OCI-LY7 (cell line): Measurements from ENCODE around the gene MYF5. TPM values are rescaled to one million over a fixed set of nuclear protein-coding genes. Genes with fewer than 3 reads are reported as not detected.

Experiments
- BruUV-seq: library from RNA; stranded (reverse); fragments of 400-500 nt; replicated peaks from 2 replicates; lab custom pipeline; 2021; lab: Mats Ljungman, UMichigan
- CTCF ChIA-PET: fragments of 300-600 bp; sonication (Branson Sonifier 250); formaldehyde crosslinking; loops from one replicate; lab custom pipeline; 2022; ENCODE audit warnings: antibody characterized with exemption; ENCODE audit not compliant: unreplicated experiment; lab: Charles Lee
- POLR2A ChIA-PET: fragments of 300-600 bp; sonication (Branson Sonifier 250); formaldehyde crosslinking; loops from one replicate; lab custom pipeline; 2022; ENCODE audit warnings: antibody characterized with exemption; lab: Charles Lee
- DNase-seq: peaks from one replicate; pipeline ENCODE4 v3.0.0-alpha.2; 2015; ENCODE audit warnings: low spot score
- H2AFZ ChIP-seq: fragments of 200-600 bp; sonication (generic), shearing (Covaris generic); 2 replicates; pipeline ENCODE4 v1.6.1; 2014; ENCODE audit warnings: mild to moderate bottlenecking, antibody characterized with exemption, low read length, moderate library complexity
- H3K27ac ChIP-seq: fragments of 200-600 bp; sonication (generic); 2 replicates; pipeline ENCODE4 v1.5.1; 2014; ENCODE audit warnings: mixed run types, low read depth, mild to moderate bottlenecking, moderate library complexity, low read length, inconsistent platforms; ENCODE audit not compliant: poor library complexity, severe bottlenecking
- H3K36me3 ChIP-seq: fragments of 200-600 bp; sonication (generic); 2 replicates; pipeline ENCODE4 v1.6.1; 2014; ENCODE audit warnings: mild to moderate bottlenecking, antibody characterized with exemption, low read length, moderate library complexity, mixed read lengths; ENCODE audit not compliant: insufficient read depth
- H3K4me1 ChIP-seq: fragments of 200-600 bp; sonication (generic); 2 replicates; pipeline ENCODE4 v1.5.1; 2014; ENCODE audit warnings: mild to moderate bottlenecking, low read length; ENCODE audit not compliant: insufficient read depth, poor library complexity, severe bottlenecking
- H3K4me2 ChIP-seq: fragments of 200-600 bp; sonication (generic); 2 replicates; pipeline ENCODE4 v1.6.1; 2014; ENCODE audit warnings: mild to moderate bottlenecking, low read length
- H3K4me3 ChIP-seq: fragments of 200-600 bp; sonication (generic); 2 replicates; pipeline ENCODE4 v1.5.1; 2014; ENCODE audit warnings: mild to moderate bottlenecking, low read depth, low read length; ENCODE audit not compliant: poor library complexity, severe bottlenecking
- H3K79me2 ChIP-seq: fragments of 200-600 bp; sonication (generic); 2 replicates; pipeline ENCODE4 v1.6.1; 2016; ENCODE audit warnings: low read depth, mild to moderate bottlenecking, low read length, moderate library complexity, mixed read lengths; ENCODE audit not compliant: insufficient read depth
- H3K9me2 ChIP-seq: fragments of 200-600 bp; sonication (generic); 2 replicates; pipeline ENCODE4 v1.6.1; 2016; ENCODE audit warnings: mild to moderate bottlenecking, low read length, mixed read lengths; ENCODE audit not compliant: insufficient read depth
- H3K9me3 ChIP-seq: fragments of 200-600 bp; sonication (generic); 2 replicates; pipeline ENCODE4 v1.6.1; 2014; ENCODE audit warnings: mild to moderate bottlenecking, mixed run types, low read length, mixed read lengths
- H4K20me1 ChIP-seq: fragments of 200-600 bp; sonication (generic); 2 replicates; pipeline ENCODE4 v1.6.1; 2014; ENCODE audit warnings: mild to moderate bottlenecking, antibody characterized with exemption, low read length, moderate library complexity, mixed read lengths; ENCODE audit not compliant: insufficient read depth
- EZH2phosphoT487 ChIP-seq: fragments of 200-600 bp; sonication (generic); IDR thresholded peaks from 2 replicates; pipeline ENCODE4 v1.6.1; 2018; ENCODE audit warnings: low read depth, borderline replicate concordance, mild to moderate bottlenecking, mixed run types, antibody characterized with exemption, low read length, moderate library complexity, mixed read lengths
- intact Hi-C: fragments of 100-400 bp; cut with micrococcal nuclease; formaldehyde crosslinking; loops from one replicate; pipeline ENCODE4 v1.10.0; 2022; ENCODE audit not compliant: unreplicated experiment
- total RNA-seq, 2 experiments: library from RNA; depleted of rRNA in 1 of 2; stranded (reverse); fragments of >200 nt in 1 of 2; shearing (Covaris generic) in 1 of 2; gene quantifications; 2 replicates each; pipeline ENCODE4 v1.2.3, GENCODE V29; 2014 to 2022
- TF ChIP-seq, protein P1 (sequence below): fragments of 200-600 bp; sonication (generic); conservative IDR thresholded peaks from 2 replicates; pipeline ENCODE4 v1.5.1; 2014; ENCODE audit warnings: mild to moderate bottlenecking, antibody characterized with exemption, low read length, moderate library complexity, mixed read lengths

MYF5 gene
- total RNA-seq, 2 experiments from 2014 or later: not detected

DNA sequence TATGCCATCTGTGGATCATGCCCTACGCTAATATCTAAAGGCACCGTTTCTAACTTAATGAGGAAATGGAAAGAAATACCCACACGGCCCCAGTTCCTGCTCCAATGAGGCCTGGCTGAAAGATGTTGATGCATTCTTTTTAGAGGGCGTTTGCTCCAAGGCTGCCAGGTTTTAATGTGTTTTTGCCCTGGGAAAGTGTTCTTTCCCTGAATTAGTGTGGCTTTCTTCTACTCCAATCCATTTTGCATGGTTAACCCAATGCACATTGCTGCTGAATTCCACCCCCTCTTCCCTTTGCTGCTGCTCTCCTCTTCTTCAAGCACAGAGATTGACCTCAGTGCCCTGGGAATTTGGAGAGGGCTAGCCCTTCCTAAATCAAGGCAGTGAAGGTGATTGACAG lies 1.1 kb downstream of the MYF5 start:
- TF ChIP-seq EZH2phosphoT487: no peak
- TF ChIP-seq, protein P1, sequence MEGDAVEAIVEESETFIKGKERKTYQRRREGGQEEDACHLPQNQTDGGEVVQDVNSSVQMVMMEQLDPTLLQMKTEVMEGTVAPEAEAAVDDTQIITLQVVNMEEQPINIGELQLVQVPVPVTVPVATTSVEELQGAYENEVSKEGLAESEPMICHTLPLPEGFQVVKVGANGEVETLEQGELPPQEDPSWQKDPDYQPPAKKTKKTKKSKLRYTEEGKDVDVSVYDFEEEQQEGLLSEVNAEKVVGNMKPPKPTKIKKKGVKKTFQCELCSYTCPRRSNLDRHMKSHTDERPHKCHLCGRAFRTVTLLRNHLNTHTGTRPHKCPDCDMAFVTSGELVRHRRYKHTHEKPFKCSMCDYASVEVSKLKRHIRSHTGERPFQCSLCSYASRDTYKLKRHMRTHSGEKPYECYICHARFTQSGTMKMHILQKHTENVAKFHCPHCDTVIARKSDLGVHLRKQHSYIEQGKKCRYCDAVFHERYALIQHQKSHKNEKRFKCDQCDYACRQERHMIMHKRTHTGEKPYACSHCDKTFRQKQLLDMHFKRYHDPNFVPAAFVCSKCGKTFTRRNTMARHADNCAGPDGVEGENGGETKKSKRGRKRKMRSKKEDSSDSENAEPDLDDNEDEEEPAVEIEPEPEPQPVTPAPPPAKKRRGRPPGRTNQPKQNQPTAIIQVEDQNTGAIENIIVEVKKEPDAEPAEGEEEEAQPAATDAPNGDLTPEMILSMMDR: no peak
- ChIA-PET CTCF (no interaction called here), POLR2A (no interaction called here)
- no peak overlapping the region for H3K4me2 ChIP-seq
- H4K20me1 ChIP-seq: no peaks in the 10 kb centered on the region; the same call in 1 of the 2 replicates
- no peak overlapping the region for H3K27ac ChIP-seq
- H2AFZ ChIP-seq: no peak overlapping the region
- no peaks in the 10 kb centered on the region for H3K4me1 ChIP-seq
- BruUV-seq: no TSS peak
- no peak for DNase-seq
- H3K9me3 ChIP-seq: no peaks in the 10 kb centered on the region
- H3K4me3 ChIP-seq: no peak overlapping the region
- H3K79me2 ChIP-seq: no peaks in the 10 kb centered on the region
- no peaks in the 10 kb centered on the region for H3K36me3 ChIP-seq
- no peaks in the 10 kb centered on the region for H3K9me2 ChIP-seq
- intact Hi-C loops: no loop called here

DNA sequence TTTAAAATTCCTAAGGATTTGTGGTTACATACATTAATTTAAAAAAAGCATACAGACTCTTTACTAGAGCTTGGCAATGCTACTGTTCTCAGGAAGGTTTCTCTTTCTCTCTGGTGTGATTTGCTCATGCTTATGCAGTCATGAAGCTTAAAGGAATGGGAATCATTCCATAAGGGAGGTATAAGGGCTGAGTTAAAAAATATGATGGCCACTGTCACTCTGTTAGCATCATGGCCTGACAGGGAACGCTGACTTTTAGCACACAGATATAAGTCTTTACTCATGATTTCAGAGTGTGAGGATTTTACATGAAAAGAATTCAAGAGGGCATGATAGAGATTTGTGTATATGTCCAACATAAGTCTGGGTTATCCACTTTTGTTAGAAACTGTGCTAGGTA lies 3.8 kb downstream of the MYF5 start:
- intact Hi-C loops: no loop called here
- CTCF ChIA-PET: no interaction called here
- no peaks in the 10 kb centered on the region for H3K9me3 ChIP-seq

DNA sequence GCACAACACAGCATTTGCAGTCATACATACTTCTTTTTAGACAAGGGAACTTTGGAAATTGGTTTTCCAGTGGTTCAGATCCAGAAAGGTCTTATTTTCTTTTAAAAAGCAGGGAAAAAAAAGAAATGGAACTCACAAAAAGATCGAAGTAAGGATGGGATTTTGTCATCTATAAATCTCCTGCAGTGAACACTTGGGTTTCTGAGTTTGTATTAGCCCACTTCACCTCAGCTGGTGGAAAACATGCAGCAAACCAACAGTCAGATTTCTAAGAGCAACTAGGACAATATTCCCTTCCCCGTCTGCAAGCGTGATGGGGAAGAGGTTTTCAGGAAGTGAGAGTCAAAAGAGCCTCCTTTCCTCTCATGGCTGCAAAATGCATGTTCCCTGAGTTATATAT lies 4.6 kb downstream of the MYF5 start:
- POLR2A ChIA-PET: no interaction called here
- CTCF ChIA-PET: no interaction called here
- intact Hi-C loops: no loop called here

More for the DNA sequence above, 3.8 kb downstream of the MYF5 start:
- no peaks in the 10 kb centered on the region; the same call in 1 of the 2 replicates for H4K20me1 ChIP-seq
- no peaks in the 10 kb centered on the region for H3K4me1 ChIP-seq
- H3K79me2 ChIP-seq: no peaks in the 10 kb centered on the region
- H2AFZ ChIP-seq: no peak overlapping the region
- POLR2A ChIA-PET: interaction anchor here (1.0 kb wide), 1 partner anchor 14 kb away, joined by 3 read pairs; no protein-coding TSS in a partner anchor
- no peak overlapping the region for H3K4me3 ChIP-seq
- H3K27ac ChIP-seq: no peak overlapping the region
- DNase-seq: no peak
- no TSS peak for BruUV-seq
- H3K36me3 ChIP-seq: no peaks in the 10 kb centered on the region
- no peaks in the 10 kb centered on the region for H3K9me2 ChIP-seq
- no peak for TF ChIP-seq EZH2phosphoT487
- TF ChIP-seq, protein P1: no peak
- no peak overlapping the region for H3K4me2 ChIP-seq

More for the DNA sequence above, 4.6 kb downstream of the MYF5 start:
- no peaks in the 10 kb centered on the region; the same call in 1 of the 2 replicates for H4K20me1 ChIP-seq
- DNase-seq: no peak
- H3K27ac ChIP-seq: no peak overlapping the region
- H3K9me2 ChIP-seq: no peaks in the 10 kb centered on the region
- no TSS peak for BruUV-seq
- H2AFZ ChIP-seq: no peak overlapping the region
- H3K79me2 ChIP-seq: no peaks in the 10 kb centered on the region
- no peaks in the 10 kb centered on the region for H3K36me3 ChIP-seq
- H3K9me3 ChIP-seq: no peaks in the 10 kb centered on the region
- no peak for TF ChIP-seq EZH2phosphoT487
- TF ChIP-seq, protein P1: no peak
- no peak overlapping the region for H3K4me3 ChIP-seq
- no peak overlapping the region for H3K4me2 ChIP-seq
- H3K4me1 ChIP-seq: no peaks in the 10 kb centered on the region
